Psoas muscle (tissue), 8 donors: ENCODE data around the gene PSMA7. TPM values are rescaled to one million over a fixed set of nuclear protein-coding genes. Genes with fewer than 3 reads are reported as not detected.

Source experiments
- ATAC-seq, 4 donors: fragments of 200-7000 bp; cut with Tn5 transposase; one replicate each; pipeline ENCODE4 v1.9.1; 2020; ENCODE audit warnings: moderate library complexity in 3 of 4, mild to moderate bottlenecking in 2 of 4
- DNase-seq, 2 donors: peaks; one replicate each; pipeline ENCODE4 v3.0.0-alpha.2; 2020
- H3K27ac ChIP-seq: fragments of 200-600 bp; one replicate; pipeline ENCODE4 v1.8.0; 2022
- H3K27me3 ChIP-seq, 3 donors: fragments of 200-600 bp in 1 of 3; one replicate each; pipeline versions ENCODE4 v1.6.1 to v1.8.0; 2013 to 2022; ENCODE audit warnings: low read length in 2 of 3, mild to moderate bottlenecking in 2 of 3, moderate library complexity in 1 of 3; ENCODE audit not compliant: insufficient read depth in 3 of 3
- H3K36me3 ChIP-seq, 2 donors: fragments of 200-600 bp in 1 of 2; one replicate each; pipeline versions ENCODE4 v1.6.1 to v1.8.0; 2013 to 2022; ENCODE audit warnings: low read depth in 1 of 2, mild to moderate bottlenecking in 1 of 2, moderate library complexity in 1 of 2; ENCODE audit not compliant: insufficient read depth in 1 of 2
- H3K4me1 ChIP-seq: fragments of 200-600 bp; one replicate; pipeline ENCODE4 v1.8.0; 2022
- H3K4me3 ChIP-seq: fragments of 200-600 bp; one replicate; pipeline ENCODE4 v1.8.0; 2022; ENCODE audit warnings: mild to moderate bottlenecking
- H3K9me3 ChIP-seq: fragments of 200-600 bp; one replicate; pipeline ENCODE4 v1.8.0; 2022
- CTCF ChIP-seq: fragments of 200-600 bp; IDR thresholded peaks from one replicate; pipeline ENCODE4 v1.8.0; 2022; ENCODE audit warnings: antibody characterized with exemption
- WGBS, 3 donors: extraction: QIAGEN DNeasy Blood & Tissue Kit; methylation state at CpG; one replicate each; pipeline versions ENCODE4 v1.1.6 to v1.1.7; 2013; 5-methylcytosine and 5-hydroxymethylcytosine counted together
- intact Hi-C, 2 donors: fragments of 100-400 bp; cut with DNase I; formaldehyde crosslinking; loops; one replicate each; pipeline versions ENCODE4 v1.11.0 to v1.14.2; 2022
- polyA plus RNA-seq, 3 donors: library from polyadenylated mRNA; stranded (reverse); fragments of 200-250 nt; gene quantifications; one replicate each; pipeline ENCODE4 v1.2.3, GENCODE V29; 2013
- total RNA-seq, 4 donors: library from RNA; stranded (reverse); fragmentation: NEBNext Ultra II Directional in 2 of 4; extraction: Animal tissue kit (Norgen Biotek cat#: 25700) in 2 of 4; gene quantifications; one replicate each; pipeline versions ENCODE4 v1.2.1 to v1.2.4, GENCODE V29; 2021 to 2023
- donor health status: healthy with polysubstance abuse.
- donor health status: DM: no; HTN: no; CAD: no; lungs with moderate emphysema.
- donor health status: Bipolar disorder and iron deficiency.
- donor health status: healthy.
- donor health status: DM: yes; HTN: yes; CAD: no.
- donor health status: DM: no; HTN: no; CAD: no.
- donor health status: DM: no; HTN: no; CAD: no.
- donor health status: DM: yes; HTN: yes; CAD: no.

PSMA7 gene
- total and polyA plus RNA-seq, 7 donors, result 307 to 1,146 (median 499) TPM

- peaks cover 16 to 50% of the 10 kb centered on the region in 2 donors for H3K36me3 ChIP-seq
- H3K27ac ChIP-seq, result peak overlapping the region; percentile 93
- peak overlapping the region; percentile 81 for H3K4me3 ChIP-seq
- intact Hi-C loops, result loop anchor here (2.0 kb wide), 2 partner anchors 41 to 77 kb away; partner anchors contain the start of genes MTG2 (in 1 of the 2) and TAF4 (in 1 of the 2)
- no peak for TF ChIP-seq CTCF
- DNase-seq, result no peak
- peak; percentile 14 to 55 (median 26) for ATAC-seq
- H3K4me1 ChIP-seq, result peaks cover 22% of the 10 kb centered on the region
- WGBS, 3 donors, result 20 to 25% (median 21%) methylated on average over 14 of the region's 14 CpGs
- no peaks in the 10 kb centered on the region for H3K9me3 ChIP-seq
- no peaks in the 10 kb centered on the region for H3K27me3 ChIP-seq
Measured at GRCh38 chr20:62141397-62142251, 1.6 kb downstream of the PSMA7 start.

GRCh38 chr20:62141043-62141396 is 2.2 kb downstream of the PSMA7 start:
- no peak for DNase-seq
- intact Hi-C loops, result no loop called here
- peak overlapping the region; percentile 81 for H3K4me3 ChIP-seq
- peaks cover 22% of the 10 kb centered on the region for H3K4me1 ChIP-seq
- no peaks in the 10 kb centered on the region for H3K27me3 ChIP-seq
- peak overlapping the region; percentile 93 for H3K27ac ChIP-seq
- H3K9me3 ChIP-seq, result no peaks in the 10 kb centered on the region
- TF ChIP-seq CTCF, result no peak
- peaks cover 16 to 56% of the 10 kb centered on the region in 2 donors for H3K36me3 ChIP-seq
- ATAC-seq, result no peak
- 78 to 90% (median 79%) methylated on average over 7 of the region's 7 CpGs for WGBS, 3 donors

GRCh38 chr20:62139636-62140035 is 3.6 kb downstream of the PSMA7 start:
- ATAC-seq (no peak), DNase-seq (peak in 1 of 2 donors; percentile 48)
- 86 to 89% (median 87%) methylated on average over 13 of the region's 13 CpGs for WGBS, 3 donors
- Histone ChIP-seq H3K4me3 (no peak overlapping the region), H3K9me3 (no peaks in the 10 kb centered on the region), H3K27me3 (no peaks in the 10 kb centered on the region), H3K27ac (peak overlapping the region; percentile 37), H3K36me3 (peaks cover 16 to 70% of the 10 kb centered on the region in 2 donors), H3K4me1 (peaks cover 24% of the 10 kb centered on the region)
- intact Hi-C loops, result loop anchor here (5.0 kb wide), 4 partner anchors 72 to 127 kb away; partner anchors contain the start of gene TAF4 (in 1 of the 2)
- TF ChIP-seq CTCF, result no peak

- no peaks in the 10 kb centered on the region for H3K27me3 ChIP-seq
- ATAC-seq (no peak), DNase-seq (no peak)
- H3K9me3 ChIP-seq, result no peaks in the 10 kb centered on the region
- H3K27ac ChIP-seq, result peak overlapping the region; percentile 67
- no peak for TF ChIP-seq CTCF
- WGBS, 3 donors, result 90 to 91% (median 91%) methylated on average over 10 of the region's 10 CpGs
- H3K4me3 ChIP-seq, result no peak overlapping the region
- intact Hi-C loops, result loop anchor here (5.0 kb wide), 4 partner anchors 72 to 127 kb away; partner anchors contain the start of gene TAF4 (in 1 of the 2)
- peaks cover 31% of the 10 kb centered on the region for H3K4me1 ChIP-seq
- H3K36me3 ChIP-seq, result peaks cover 16 to 77% of the 10 kb centered on the region in 2 donors
Measured at GRCh38 chr20:62138912-62139311, 4.3 kb downstream of the PSMA7 start.
